ENCODE measurements around the gene PDCD6IP. TPM values are rescaled to one million over a fixed set of nuclear protein-coding genes. Genes with fewer than 3 reads are reported as not detected.

PDCD6IP gene
- polyA plus RNA-seq, 12 donors: 85.4 to 204 (median 112) TPM; not detected in 1

Other genes starting within 250 kb of the PDCD6IP start
- gene CLASP2, start 80.4 kb upstream of the PDCD6IP start, polyA plus RNA-seq (ENCODE audit: insufficient read length in 12 of 12): 10 to 100 TPM in 11 of 12 donors, not detected in 1; 19.3 to 70.3 (median 46.9) TPM

Data from muscle of arm (tissue), 12 donors.